ENCODE results near the gene SV2C. TPM values are rescaled to one million over a fixed set of nuclear protein-coding genes. Genes with fewer than 3 reads are reported as not detected.

The SV2C gene
- total and polyA plus RNA-seq, 7 donors = 0.31 to 0.71 (median 0.55) TPM; not detected in 2

GRCh38 chr5:76210946-76211345 lies 127.8 kb downstream of the SV2C start:
- H3K4me3 ChIP-seq = no peak overlapping the region
- no peaks in the 10 kb centered on the region for H3K4me1 ChIP-seq
- no peak for DNase-seq
- H3K27me3 ChIP-seq = no peaks in the 10 kb centered on the region
- TF ChIP-seq CTCF (IDR thresholded peaks at IDR 0.05) (no peak), POLR2AphosphoS5 (IDR thresholded peaks at IDR 0.05) (no peak), POLR2A (IDR thresholded peaks at IDR 0.05) (no peak), EP300 (IDR thresholded peaks at IDR 0.05) (no peak)
- no peak overlapping the region for H3K27ac ChIP-seq
- peaks cover 0 to 5% (median under 1%) of the 10 kb centered on the region in 4 donors for H3K9me3 ChIP-seq
- no peaks in the 10 kb centered on the region for H3K36me3 ChIP-seq
- intact Hi-C loops (cut with DNase I) = no loop called here

- no peak for DNase-seq
- no peak overlapping the region for H3K27ac ChIP-seq
- TF ChIP-seq EP300 (IDR thresholded peaks at IDR 0.05) (no peak), POLR2A (IDR thresholded peaks at IDR 0.05) (no peak), CTCF (IDR thresholded peaks at IDR 0.05) (no peak), POLR2AphosphoS5 (IDR thresholded peaks at IDR 0.05) (no peak)
- H3K4me1 ChIP-seq = no peaks in the 10 kb centered on the region
- no peaks in the 10 kb centered on the region for H3K36me3 ChIP-seq
- WGBS, 2 donors = 98 to 99% methylated on average over 1 of the region's 1 CpG
- H3K27me3 ChIP-seq = no peaks in the 10 kb centered on the region
- H3K4me3 ChIP-seq = no peak overlapping the region
- peaks cover 0 to 5% (median under 1%) of the 10 kb centered on the region in 4 donors for H3K9me3 ChIP-seq
- intact Hi-C loops (cut with DNase I) = no loop called here
These were observed 130.7 kb downstream of the SV2C start for GRCh38 chr5:76213858-76214257.

- TF ChIP-seq CTCF (IDR thresholded peaks at IDR 0.05) (no peak), EP300 (IDR thresholded peaks at IDR 0.05) (no peak), POLR2A (IDR thresholded peaks at IDR 0.05) (no peak)
- Histone ChIP-seq H3K4me3 (no peak overlapping the region), H3K27me3 (no peaks in the 10 kb centered on the region), H3K27ac (no peak overlapping the region), H3K9me3 (no peaks in the 10 kb centered on the region), H3K4me1 (no peaks in the 10 kb centered on the region), H3K36me3 (no peaks in the 10 kb centered on the region)
- no peak for DNase-seq
- intact Hi-C loops (cut with DNase I) = no loop called here
- WGBS, 2 donors = 94 to 98% methylated on average over 4 of the region's 4 CpGs
These were observed 133.6 kb downstream of the SV2C start for GRCh38 chr5:76216748-76217147.

- Histone ChIP-seq H3K36me3 (no peaks in the 10 kb centered on the region), H3K9me3 (no peaks in the 10 kb centered on the region), H3K27ac (no peak overlapping the region), H3K27me3 (no peaks in the 10 kb centered on the region), H3K4me1 (no peaks in the 10 kb centered on the region), H3K4me3 (no peak overlapping the region)
- 89 to 94% methylated on average over 4 of the region's 4 CpGs for WGBS, 2 donors
- no peak for TF ChIP-seq POLR2AphosphoS5 (IDR thresholded peaks at IDR 0.05)
- intact Hi-C loops (cut with DNase I) = no loop called here
- no peak for DNase-seq
These were observed 136.5 kb downstream of the SV2C start for GRCh38 chr5:76219636-76220035.

- no peak for TF ChIP-seq CTCF (IDR thresholded peaks at IDR 0.05)
- TF ChIP-seq EP300 (IDR thresholded peaks at IDR 0.05) = no peak
- TF ChIP-seq POLR2A (IDR thresholded peaks at IDR 0.05) = no peak
- TF ChIP-seq POLR2AphosphoS5 (IDR thresholded peaks at IDR 0.05) = no peak
- Histone ChIP-seq H3K4me3 (no peak overlapping the region), H3K27me3 (no peaks in the 10 kb centered on the region), H3K36me3 (no peaks in the 10 kb centered on the region), H3K9me3 (no peaks in the 10 kb centered on the region), H3K27ac (no peak overlapping the region), H3K4me1 (no peaks in the 10 kb centered on the region)
- intact Hi-C loops (cut with DNase I) = no loop called here
- WGBS, 2 donors = 86% methylated on average over 4 of the region's 4 CpGs
- no peak for DNase-seq
These were observed 138.1 kb downstream of the SV2C start for GRCh38 chr5:76221311-76221710.

All from sigmoid colon (tissue), 7 donors.